H9 (cell line): ENCODE data around the gene SLC9A9. TPM values are rescaled to one million over a fixed set of nuclear protein-coding genes. Genes with fewer than 3 reads are reported as not detected.

ENCODE experiments used
- DNase-seq: peaks from one replicate; pipeline ENCODE4 v3.0.0-alpha.2; 2017
- H2AFZ ChIP-seq: one replicate; pipeline ENCODE4 v1.6.1; 2013; ENCODE audit warnings: mild to moderate bottlenecking, low read length, control low read depth, moderate library complexity
- H2AK5ac ChIP-seq: 2 replicates; pipeline ENCODE4 v1.6.1; 2013; ENCODE audit warnings: low read length, control low read depth, mixed read lengths; ENCODE audit not compliant: insufficient read length
- H2BK120ac ChIP-seq: one replicate; pipeline ENCODE4 v1.6.1; 2013; ENCODE audit warnings: low read depth, mild to moderate bottlenecking, low read length, control low read depth, inconsistent platforms; ENCODE audit not compliant: poor library complexity, severe bottlenecking
- H2BK12ac ChIP-seq: 2 replicates; pipeline ENCODE4 v1.6.1; 2013; ENCODE audit warnings: low read length, control low read depth, mixed read lengths, low read depth; ENCODE audit not compliant: insufficient read length
- H2BK15ac ChIP-seq: 2 replicates; pipeline ENCODE4 v1.6.1; 2013; ENCODE audit warnings: low read depth, low read length, control low read depth
- H2BK20ac ChIP-seq: one replicate; pipeline ENCODE4 v1.6.1; 2013; ENCODE audit warnings: low read depth, mild to moderate bottlenecking, low read length, control low read depth, inconsistent platforms; ENCODE audit not compliant: poor library complexity, severe bottlenecking
- H2BK5ac ChIP-seq: 2 replicates; pipeline ENCODE4 v1.6.1; 2013; ENCODE audit warnings: low read length, control low read depth, mixed read lengths; ENCODE audit not compliant: insufficient read length
- H3K14ac ChIP-seq: 2 replicates; pipeline ENCODE4 v1.6.1; 2013; ENCODE audit warnings: low read length, control low read depth; ENCODE audit not compliant: insufficient read depth
- H3K18ac ChIP-seq: 2 replicates; pipeline ENCODE4 v1.6.1; 2013; ENCODE audit warnings: low read depth, mild to moderate bottlenecking, mixed read lengths, low read length, control low read depth; ENCODE audit not compliant: insufficient read length
- H3K23ac ChIP-seq: 2 replicates; pipeline ENCODE4 v1.6.1; 2013; ENCODE audit warnings: low read length, control low read depth, mixed read lengths, low read depth; ENCODE audit not compliant: insufficient read length
- H3K23me2 ChIP-seq: 2 replicates; pipeline ENCODE4 v1.6.1; 2013; ENCODE audit warnings: low read depth, mild to moderate bottlenecking, mixed read lengths, low read length, control low read depth; ENCODE audit not compliant: insufficient read length, poor library complexity, severe bottlenecking
- H3K27ac ChIP-seq: 2 replicates; pipeline ENCODE4 v1.5.1; 2013; ENCODE audit warnings: low read length, control low read depth, mixed read lengths, low read depth; ENCODE audit not compliant: insufficient read length
- H3K27me3 ChIP-seq: 2 replicates; pipeline ENCODE4 v1.6.1; 2013; ENCODE audit warnings: low read length, control low read depth, inconsistent platforms; ENCODE audit not compliant: insufficient read depth
- H3K4ac ChIP-seq: 2 replicates; pipeline ENCODE4 v1.6.1; 2013; ENCODE audit warnings: low read depth, mild to moderate bottlenecking, control low read depth, inconsistent platforms, low read length, moderate library complexity
- H3K4me1 ChIP-seq: 2 replicates; pipeline ENCODE4 v1.6.1; 2013; ENCODE audit warnings: low read length, control low read depth, inconsistent platforms; ENCODE audit not compliant: insufficient read depth
- H3K4me2 ChIP-seq: 2 replicates; pipeline ENCODE4 v1.6.1; 2013; ENCODE audit warnings: low read length, control low read depth, mixed read lengths; ENCODE audit not compliant: insufficient read length, insufficient read depth
- H3K56ac ChIP-seq: 2 replicates; pipeline ENCODE4 v1.6.1; 2013; ENCODE audit warnings: low read depth, mild to moderate bottlenecking, mixed read lengths, low read length, control low read depth; ENCODE audit not compliant: insufficient read length
- H3K79me1 ChIP-seq: 2 replicates; pipeline ENCODE4 v1.6.1; 2013; ENCODE audit warnings: low read depth, mild to moderate bottlenecking, moderate library complexity, low read length, control low read depth, inconsistent platforms; ENCODE audit not compliant: insufficient read depth, poor library complexity, severe bottlenecking
- H3K79me2 ChIP-seq: 2 replicates; pipeline ENCODE4 v1.6.1; 2013; ENCODE audit warnings: low read length, control low read depth, inconsistent platforms; ENCODE audit not compliant: insufficient read depth
- H3K9ac ChIP-seq: 2 replicates; pipeline ENCODE4 v1.6.1; 2013; ENCODE audit warnings: low read length, control low read depth, mixed read lengths; ENCODE audit not compliant: insufficient read length; ENCODE audit errors: extremely low read depth
- H3K9me3 ChIP-seq: one replicate; pipeline ENCODE4 v1.6.1; 2013; ENCODE audit warnings: low read depth, low read length, inconsistent platforms; ENCODE audit not compliant: control insufficient read depth
- H3T11ph ChIP-seq: one replicate; pipeline ENCODE4 v1.6.1; 2013; ENCODE audit warnings: mild to moderate bottlenecking, low read length, control low read depth, inconsistent platforms
- H4K20me1 ChIP-seq: one replicate; pipeline ENCODE4 v1.6.1; 2013; ENCODE audit not compliant: control insufficient read depth, insufficient read length, insufficient read depth
- H4K5ac ChIP-seq: 2 replicates; pipeline ENCODE4 v1.6.1; 2013; ENCODE audit warnings: low read depth, mild to moderate bottlenecking, mixed read lengths, low read length, control low read depth; ENCODE audit not compliant: insufficient read length
- H4K8ac ChIP-seq: replicated peaks from 2 replicates; pipeline ENCODE4 v1.6.1; 2013; ENCODE audit warnings: low read length, control low read depth, mixed read lengths, low read depth; ENCODE audit not compliant: insufficient read length
- H4K91ac ChIP-seq: 2 replicates; pipeline ENCODE4 v1.6.1; 2013; ENCODE audit warnings: low read depth, mild to moderate bottlenecking, moderate library complexity, mixed read lengths, low read length, control low read depth; ENCODE audit not compliant: insufficient read length
- H3K27ac Mint-ChIP-seq, 3 experiments: 2 replicates in 2 of 3; 3 replicates in 1 of 3; pipeline ENCODE4 v1.8.0; 2020 to 2021; ENCODE audit warnings: mixed read lengths in 3 of 3, mild to moderate bottlenecking in 1 of 3, moderate library complexity in 1 of 3
- H3K27me3 Mint-ChIP-seq: 2 replicates; pipeline ENCODE4 v1.8.0; 2021; ENCODE audit warnings: low read depth, mild to moderate bottlenecking, moderate library complexity, mixed read lengths
- H3K36me3 Mint-ChIP-seq, 3 experiments: 2 replicates in 2 of 3; 3 replicates in 1 of 3; pipeline ENCODE4 v1.8.0; 2020 to 2021; ENCODE audit warnings: low read depth in 3 of 3, mixed read lengths in 3 of 3; ENCODE audit not compliant: insufficient read depth in 1 of 3
- H3K4me1 Mint-ChIP-seq, 2 experiments: 2 replicates each; pipeline ENCODE4 v1.8.0; 2020; ENCODE audit warnings: mixed read lengths in 2 of 2
- H3K4me3 Mint-ChIP-seq, 2 experiments: 2 replicates in 1 of 2; 3 replicates in 1 of 2; pipeline ENCODE4 v1.8.0; 2020 to 2021; ENCODE audit warnings: mild to moderate bottlenecking in 2 of 2, mixed read lengths in 2 of 2, moderate library complexity in 1 of 2
- H3K9me3 Mint-ChIP-seq, 2 experiments: 2 replicates in 1 of 2; 3 replicates in 1 of 2; pipeline ENCODE4 v1.8.0; 2020; ENCODE audit warnings: mild to moderate bottlenecking in 2 of 2, mixed read lengths in 2 of 2, moderate library complexity in 1 of 2
- WGBS: extraction: QIAGEN DNeasy Blood & Tissue Kit; methylation state at CpG from one replicate; pipeline ENCODE4 v1.1.7; 2013; ENCODE audit warnings: missing lambda C conversion rate, low lambda C conversion rate, mixed read lengths; ENCODE audit not compliant: insufficient read length; ENCODE audit errors: extremely low coverage; 5-methylcytosine and 5-hydroxymethylcytosine counted together
- total RNA-seq: library from RNA; stranded (reverse); gene quantifications from 2 replicates; pipeline ENCODE4 v1.2.1, GENCODE V29; 2021
- TF ChIP-seq, protein P1 (sequence below): fragments of 200-600 bp; sonication (generic); conservative IDR thresholded peaks from 3 replicates; pipeline ENCODE4 v1.8.0; 2021; ENCODE audit warnings: antibody characterized with exemption, mild to moderate bottlenecking

Gene SLC9A9
- total RNA-seq, 1 experiment from 2014 or later: 0.35 TPM

DNA sequence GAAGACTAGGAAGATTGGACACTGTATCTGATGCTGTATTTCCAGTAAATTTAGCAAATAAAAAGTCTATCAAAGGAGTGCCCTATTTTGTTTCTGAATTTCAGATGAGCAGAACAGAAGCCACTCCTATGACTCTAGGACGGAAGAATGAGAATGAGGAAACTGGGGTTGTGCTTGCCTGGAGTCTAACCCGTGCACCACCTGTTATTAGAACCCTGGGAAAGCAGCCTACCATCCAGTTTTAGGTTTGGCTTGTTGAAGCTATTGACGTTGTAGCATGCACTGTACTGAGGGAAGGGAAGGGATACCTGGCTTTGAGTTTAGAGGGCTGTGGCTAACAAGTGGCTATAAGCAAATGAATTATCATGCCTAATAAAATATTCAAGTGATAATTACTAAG lies 318.5 kb downstream of the SLC9A9 start:
- no peak overlapping the region for H3K9ac ChIP-seq
- no peaks in the 10 kb centered on the region; a peak in 1 of 4 replicates for H3K4me1 Mint-ChIP-seq

More for the DNA sequence above, 318.5 kb downstream of the SLC9A9 start:
- H3K4ac ChIP-seq: no peak overlapping the region
- H2BK120ac ChIP-seq: no peak overlapping the region
- no peak overlapping the region for H4K8ac ChIP-seq
- Mint-ChIP-seq H3K4me3 (no peak overlapping the region), H3K36me3 (no peaks in the 10 kb centered on the region; a peak in 1 of 7 replicates), H3K27me3 (no peaks in the 10 kb centered on the region), H3K9me3 (no peaks in the 10 kb centered on the region), H3K27ac (no peak overlapping the region)
- H2AK5ac ChIP-seq: no peak overlapping the region
- H3K27me3 ChIP-seq: no peaks in the 10 kb centered on the region
- TF ChIP-seq, protein P1, sequence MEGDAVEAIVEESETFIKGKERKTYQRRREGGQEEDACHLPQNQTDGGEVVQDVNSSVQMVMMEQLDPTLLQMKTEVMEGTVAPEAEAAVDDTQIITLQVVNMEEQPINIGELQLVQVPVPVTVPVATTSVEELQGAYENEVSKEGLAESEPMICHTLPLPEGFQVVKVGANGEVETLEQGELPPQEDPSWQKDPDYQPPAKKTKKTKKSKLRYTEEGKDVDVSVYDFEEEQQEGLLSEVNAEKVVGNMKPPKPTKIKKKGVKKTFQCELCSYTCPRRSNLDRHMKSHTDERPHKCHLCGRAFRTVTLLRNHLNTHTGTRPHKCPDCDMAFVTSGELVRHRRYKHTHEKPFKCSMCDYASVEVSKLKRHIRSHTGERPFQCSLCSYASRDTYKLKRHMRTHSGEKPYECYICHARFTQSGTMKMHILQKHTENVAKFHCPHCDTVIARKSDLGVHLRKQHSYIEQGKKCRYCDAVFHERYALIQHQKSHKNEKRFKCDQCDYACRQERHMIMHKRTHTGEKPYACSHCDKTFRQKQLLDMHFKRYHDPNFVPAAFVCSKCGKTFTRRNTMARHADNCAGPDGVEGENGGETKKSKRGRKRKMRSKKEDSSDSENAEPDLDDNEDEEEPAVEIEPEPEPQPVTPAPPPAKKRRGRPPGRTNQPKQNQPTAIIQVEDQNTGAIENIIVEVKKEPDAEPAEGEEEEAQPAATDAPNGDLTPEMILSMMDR: no peak
- no peak overlapping the region for H3K14ac ChIP-seq
- H2BK12ac ChIP-seq: no peak overlapping the region
- H3K79me2 ChIP-seq: no peaks in the 10 kb centered on the region
- H4K91ac ChIP-seq: no peak overlapping the region
- H3K4me2 ChIP-seq: no peak overlapping the region
- no peak for DNase-seq
- H3K4me1 ChIP-seq: no peaks in the 10 kb centered on the region
- no peak overlapping the region for H3K23ac ChIP-seq
- WGBS: no CpG with 5 or more reads among the region's 3 CpGs
- no peak overlapping the region for H2BK5ac ChIP-seq
- H2BK20ac ChIP-seq: no peak overlapping the region
- no peak overlapping the region for H2BK15ac ChIP-seq
- no peaks in the 10 kb centered on the region for H3K23me2 ChIP-seq
- H3T11ph ChIP-seq: no peak overlapping the region
- H3K56ac ChIP-seq: no peak overlapping the region
- no peaks in the 10 kb centered on the region for H3K9me3 ChIP-seq
- H3K27ac ChIP-seq: no peak overlapping the region
- H4K20me1 ChIP-seq: no peaks in the 10 kb centered on the region
- H4K5ac ChIP-seq: no peak overlapping the region
- H2AFZ ChIP-seq: no peak overlapping the region
- H3K79me1 ChIP-seq: no peaks in the 10 kb centered on the region
- no peak overlapping the region for H3K18ac ChIP-seq
